HG03066 (cell line): ENCODE measurements around the gene PHF11.
A peak's percentile ranks its signal among the peaks of the same experiment; 100 is the strongest.
"Not testable (repeated sequence)": the region's sequence is repeated elsewhere in the genome, so short reads cannot be mapped to it uniquely, and the experiment has no call there.

Experiments
- ATAC-seq: cut with Tn5 transposase; IDR thresholded peaks from one replicate; pipeline ENCODE4 v1.9.1; 2021; ENCODE audit warnings: low read depth; ENCODE audit not compliant: unreplicated experiment

The PHF11 gene

GRCh38 chr13:49495783-49496762, at the start of gene PHF11:
TSS of gene PHF11 (plus strand) at chr13:49495953. CDS start at chr13:49496002, 49 bp downstream.
- peak; percentile 80 for ATAC-seq

- no peak for ATAC-seq
These were observed 49.3 kb upstream of the PHF11 start for GRCh38 chr13:49446473-49446872.

- no peak for ATAC-seq
These were observed 47.0 kb upstream of the PHF11 start for GRCh38 chr13:49448753-49449152.

- ATAC-seq: no peak
These were observed 45.5 kb upstream of the PHF11 start for GRCh38 chr13:49450105-49450819.

GRCh38 chr13:49452725-49453457, 42.9 kb upstream of the PHF11 start:
- ATAC-seq: no peak

GRCh38 chr13:49453465-49453864, 42.3 kb upstream of the PHF11 start:
- no peak for ATAC-seq

GRCh38 chr13:49454388-49455006, 41.3 kb upstream of the PHF11 start:
- ATAC-seq: peak; percentile 95

GRCh38 chr13:49455007-49455398, 40.8 kb upstream of the PHF11 start:
- ATAC-seq: no peak

GRCh38 chr13:49456156-49456555, 39.6 kb upstream of the PHF11 start:
- ATAC-seq: no peak

- ATAC-seq: no peak
These were observed 38.5 kb upstream of the PHF11 start for GRCh38 chr13:49457221-49457620.

GRCh38 chr13:49459580-49459979, 36.2 kb upstream of the PHF11 start:
- no peak for ATAC-seq

GRCh38 chr13:49464085-49464484, 31.7 kb upstream of the PHF11 start:
- ATAC-seq: no peak

- ATAC-seq: no peak
These were observed 31.0 kb upstream of the PHF11 start for GRCh38 chr13:49464621-49465325.

- no peak for ATAC-seq
These were observed 29.4 kb upstream of the PHF11 start for GRCh38 chr13:49466292-49466838.

- ATAC-seq: no peak
These were observed 23.6 kb upstream of the PHF11 start for GRCh38 chr13:49472186-49472585.

- no peak for ATAC-seq
These were observed 19.2 kb upstream of the PHF11 start for GRCh38 chr13:49476529-49476928.

GRCh38 chr13:49481788-49482187, 14.0 kb upstream of the PHF11 start:
- ATAC-seq: no peak

- no peak for ATAC-seq
These were observed 7.2 kb upstream of the PHF11 start for GRCh38 chr13:49488563-49488962.

GRCh38 chr13:49494645-49495044, 1.1 kb upstream of the PHF11 start:
- no peak for ATAC-seq

GRCh38 chr13:49496837-49497236, 1.1 kb downstream of the PHF11 start:
- not testable (repeated sequence) for ATAC-seq
